Measurements from ENCODE around the gene SPAG8. TPM values are rescaled to one million over a fixed set of nuclear protein-coding genes. Genes with fewer than 3 reads are reported as not detected.

The SPAG8 gene
- total and polyA plus RNA-seq, 10 of the 15 experiments (the other 5 are each of a cell fraction or from before 2014, with no cell fraction given), result 0.40 to 1.1 (median 0.72) TPM

DNA sequence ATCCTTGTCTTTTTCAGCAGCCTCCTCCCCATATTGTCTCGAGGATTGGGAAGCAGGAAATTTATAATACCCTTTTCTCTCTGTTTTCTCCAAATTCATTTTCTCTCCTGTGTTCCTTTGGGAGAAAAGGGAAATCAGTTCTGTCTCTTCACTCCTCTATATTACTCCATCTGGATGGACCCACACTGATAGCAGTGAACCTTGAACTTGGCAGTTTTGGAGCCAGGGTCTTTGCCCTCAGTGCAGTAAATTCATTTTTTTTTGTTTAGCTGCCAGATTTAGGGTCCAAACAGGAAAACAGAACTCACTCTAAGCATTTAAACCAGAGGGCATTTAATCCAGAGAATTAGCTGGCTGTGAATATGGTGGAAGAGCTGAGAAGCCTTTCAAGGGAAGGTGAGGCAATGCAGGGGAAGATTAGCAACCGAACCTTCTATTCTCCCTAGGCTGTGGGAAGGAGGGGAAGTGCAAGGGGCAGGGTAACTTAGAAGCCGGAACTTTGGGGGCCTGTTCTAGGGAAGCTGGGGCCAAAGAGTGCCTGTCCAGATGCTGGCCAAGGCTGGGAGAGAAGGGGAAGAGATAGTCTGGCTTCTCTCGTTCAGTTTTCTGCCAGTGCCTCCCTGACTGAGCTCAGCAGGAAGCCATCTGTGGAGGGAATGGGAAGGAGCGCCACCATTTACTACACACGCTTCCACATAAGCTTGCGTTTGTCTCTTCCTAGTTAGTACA, 37.0 kb downstream of the SPAG8 start (continued):
- TF ChIP-seq RAD21 (IDR thresholded peaks at IDR 0.05; ENCODE audit: insufficient read depth, low read depth, low read length), result no peak
- no peak for TF ChIP-seq MEF2A (IDR thresholded peaks at IDR 0.05; ENCODE audit: insufficient read depth, low read depth, low read length)
- no peak for TF ChIP-seq LARP7 (IDR thresholded peaks at IDR 0.05)
- no peak for TF ChIP-seq FOXK2 (IDR thresholded peaks at IDR 0.05)
- no peak for TF ChIP-seq TCF7 (IDR thresholded peaks at IDR 0.05; ENCODE audit: borderline replicate concordance)
- no peak for TF ChIP-seq ETV6 (conservative IDR thresholded peaks at IDR 0.05 in 1 of 2, IDR thresholded peaks at IDR 0.05 in 1 of 2; ENCODE audit: borderline replicate concordance in 1 of 2, low read depth in 1 of 2)
- no peak for TF ChIP-seq KDM1A (IDR thresholded peaks at IDR 0.05; ENCODE audit: borderline replicate concordance)

DNA sequence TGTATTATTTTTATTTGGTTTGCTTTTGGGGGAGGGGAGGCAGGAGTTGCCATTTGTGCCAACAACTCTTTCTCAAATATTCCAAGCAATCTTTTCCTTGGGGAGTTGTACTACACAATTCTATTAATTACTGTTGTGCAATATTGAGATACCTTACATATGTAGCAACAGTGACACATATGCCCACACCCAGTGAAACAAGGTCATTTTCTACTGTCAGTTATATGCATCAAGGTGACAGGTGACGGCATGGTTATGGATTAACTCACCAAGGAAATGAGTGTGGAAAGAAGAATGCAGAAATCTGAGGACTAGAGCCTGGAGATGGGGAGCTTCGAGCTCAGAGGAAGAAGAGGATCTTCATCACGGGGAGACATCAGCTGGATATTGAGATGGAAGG, 40.1 kb downstream of the SPAG8 start:
- POLR2A ChIA-PET, result interaction anchor here (0.7 kb wide), 1 partner anchor 99 kb away, joined by 4 read pairs; no protein-coding TSS in a partner anchor
- peaks cover 2% of the 10 kb centered on the region; the same call in 1 of the 2 replicates for H3K79me2 ChIP-seq (ENCODE audit: control insufficient read depth, insufficient read depth, low read length)
- H3K4me2 ChIP-seq (ENCODE audit: control insufficient read depth, insufficient read depth), result no peak overlapping the region

More for the DNA sequence above, 40.1 kb downstream of the SPAG8 start:
- Histone ChIP-seq H3K4me3 (no peak overlapping the region), H3K9ac (ENCODE audit: control insufficient read depth, insufficient read depth, low read length) (no peak overlapping the region), H2AFZ (ENCODE audit: control insufficient read depth, low read depth, low read length) (no peak overlapping the region), H3K27me3 (replicated peaks in 1 of 2; ENCODE audit: control insufficient read depth in 2 of 2, insufficient read depth in 2 of 2, low read length in 1 of 2) (no peaks in the 10 kb centered on the region), H3K36me3 (ENCODE audit: control insufficient read depth in 2 of 2, insufficient read depth in 2 of 2, low read length in 1 of 2) (peaks cover 0 to 3% of the 10 kb centered on the region in 2 experiments; a peak in 1 of 4 replicates), H3K9me3 (replicated peaks; ENCODE audit: control insufficient read depth, insufficient read depth, low read length) (no peaks in the 10 kb centered on the region), H3K27ac (ENCODE audit: control insufficient read depth, insufficient read depth) (no peak overlapping the region), H3K4me1 (ENCODE audit: control insufficient read depth, insufficient read depth, low read length) (no peaks in the 10 kb centered on the region), H4K20me1 (ENCODE audit: control insufficient read depth, insufficient read depth) (no peaks in the 10 kb centered on the region)
- ATAC-seq, result no peak
- ChIA-PET CTCF (interaction anchor here (0.9 to 4.7 kb wide), 12 partner anchors 10 to 110 kb away, joined by 3 to 23 read pairs (median 3); partner anchors contain the start of genes GBA2 and RGP1), SMC1A (ENCODE audit: uncharacterized antibody, unreplicated experiment) (interaction anchor here (0.9 to 1.7 kb wide), 5 partner anchors 10 to 125 kb away, joined by 3 to 5 read pairs (median 3); no protein-coding TSS in a partner anchor), RAD21 (ENCODE audit: unreplicated experiment) (no interaction called here)
- TF ChIP-seq SPI1 (IDR thresholded peaks at IDR 0.05; ENCODE audit: borderline replicate concordance, insufficient read depth, low read depth, low read length), result no peak
- TF ChIP-seq, protein P1, sequence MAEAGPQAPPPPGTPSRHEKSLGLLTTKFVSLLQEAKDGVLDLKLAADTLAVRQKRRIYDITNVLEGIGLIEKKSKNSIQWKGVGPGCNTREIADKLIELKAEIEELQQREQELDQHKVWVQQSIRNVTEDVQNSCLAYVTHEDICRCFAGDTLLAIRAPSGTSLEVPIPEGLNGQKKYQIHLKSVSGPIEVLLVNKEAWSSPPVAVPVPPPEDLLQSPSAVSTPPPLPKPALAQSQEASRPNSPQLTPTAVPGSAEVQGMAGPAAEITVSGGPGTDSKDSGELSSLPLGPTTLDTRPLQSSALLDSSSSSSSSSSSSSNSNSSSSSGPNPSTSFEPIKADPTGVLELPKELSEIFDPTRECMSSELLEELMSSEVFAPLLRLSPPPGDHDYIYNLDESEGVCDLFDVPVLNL (IDR thresholded peaks at IDR 0.05; ENCODE audit: low read depth, low read length), result no peak
- no peak for TF ChIP-seq NBN (IDR thresholded peaks at IDR 0.05)
- TF ChIP-seq, protein P2, sequence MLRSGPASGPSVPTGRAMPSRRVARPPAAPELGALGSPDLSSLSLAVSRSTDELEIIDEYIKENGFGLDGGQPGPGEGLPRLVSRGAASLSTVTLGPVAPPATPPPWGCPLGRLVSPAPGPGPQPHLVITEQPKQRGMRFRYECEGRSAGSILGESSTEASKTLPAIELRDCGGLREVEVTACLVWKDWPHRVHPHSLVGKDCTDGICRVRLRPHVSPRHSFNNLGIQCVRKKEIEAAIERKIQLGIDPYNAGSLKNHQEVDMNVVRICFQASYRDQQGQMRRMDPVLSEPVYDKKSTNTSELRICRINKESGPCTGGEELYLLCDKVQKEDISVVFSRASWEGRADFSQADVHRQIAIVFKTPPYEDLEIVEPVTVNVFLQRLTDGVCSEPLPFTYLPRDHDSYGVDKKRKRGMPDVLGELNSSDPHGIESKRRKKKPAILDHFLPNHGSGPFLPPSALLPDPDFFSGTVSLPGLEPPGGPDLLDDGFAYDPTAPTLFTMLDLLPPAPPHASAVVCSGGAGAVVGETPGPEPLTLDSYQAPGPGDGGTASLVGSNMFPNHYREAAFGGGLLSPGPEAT (IDR thresholded peaks at IDR 0.05; ENCODE audit: low read depth), result no peak
- TF ChIP-seq MTA2 (IDR thresholded peaks at IDR 0.05; ENCODE audit: low read depth), result no peak
- TF ChIP-seq, protein P3, sequence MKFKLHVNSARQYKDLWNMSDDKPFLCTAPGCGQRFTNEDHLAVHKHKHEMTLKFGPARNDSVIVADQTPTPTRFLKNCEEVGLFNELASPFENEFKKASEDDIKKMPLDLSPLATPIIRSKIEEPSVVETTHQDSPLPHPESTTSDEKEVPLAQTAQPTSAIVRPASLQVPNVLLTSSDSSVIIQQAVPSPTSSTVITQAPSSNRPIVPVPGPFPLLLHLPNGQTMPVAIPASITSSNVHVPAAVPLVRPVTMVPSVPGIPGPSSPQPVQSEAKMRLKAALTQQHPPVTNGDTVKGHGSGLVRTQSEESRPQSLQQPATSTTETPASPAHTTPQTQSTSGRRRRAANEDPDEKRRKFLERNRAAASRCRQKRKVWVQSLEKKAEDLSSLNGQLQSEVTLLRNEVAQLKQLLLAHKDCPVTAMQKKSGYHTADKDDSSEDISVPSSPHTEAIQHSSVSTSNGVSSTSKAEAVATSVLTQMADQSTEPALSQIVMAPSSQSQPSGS (IDR thresholded peaks at IDR 0.05; ENCODE audit: low read length), result no peak
- no peak for TF ChIP-seq RAD51 (IDR thresholded peaks at IDR 0.05)
- TF ChIP-seq CHD1 (IDR thresholded peaks at IDR 0.05; ENCODE audit: low read depth, low read length), result no peak
- no peak for TF ChIP-seq HDGF (IDR thresholded peaks at IDR 0.05)
- TF ChIP-seq STAT3 (IDR thresholded peaks at IDR 0.05; ENCODE audit: low read depth, low read length), result no peak
- TF ChIP-seq, protein P4, sequence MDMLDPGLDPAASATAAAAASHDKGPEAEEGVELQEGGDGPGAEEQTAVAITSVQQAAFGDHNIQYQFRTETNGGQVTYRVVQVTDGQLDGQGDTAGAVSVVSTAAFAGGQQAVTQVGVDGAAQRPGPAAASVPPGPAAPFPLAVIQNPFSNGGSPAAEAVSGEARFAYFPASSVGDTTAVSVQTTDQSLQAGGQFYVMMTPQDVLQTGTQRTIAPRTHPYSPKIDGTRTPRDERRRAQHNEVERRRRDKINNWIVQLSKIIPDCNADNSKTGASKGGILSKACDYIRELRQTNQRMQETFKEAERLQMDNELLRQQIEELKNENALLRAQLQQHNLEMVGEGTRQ (IDR thresholded peaks at IDR 0.05; ENCODE audit: borderline replicate concordance, low read depth, low read length), result no peak
- intact Hi-C loops (cut with micrococcal nuclease; ENCODE audit: unreplicated experiment), result no loop called here
- FAIRE-seq, result no peak
- no peak for DNase-seq (ENCODE audit: low read depth, low spot score)
- no TSS peak for BruUV-seq (replicated peaks)
- in situ Hi-C loops (cut with MboI), result no loop called here
- WGBS (ENCODE audit: insufficient coverage, insufficient replicate concordance, low lambda C conversion rate, missing lambda C conversion rate), result 71% methylated on average over 3 of the region's 3 CpGs

Measured in GM12878 (cell line).